Stimulated activated naive CD8-positive, alpha-beta T cell treated with anti-CD3 and anti-CD28 coated beads, Interleukin-15, amount 100 ng/mL, for 72 hours (primary cell): ENCODE data around the gene PHACTR3.

Experiments used
- ATAC-seq: fragments of 150-1000 bp; cut with Tn5 transposase; 2 replicates; pipeline ENCODE4 v1.10.0; 2021; ENCODE audit warnings: mild to moderate bottlenecking, moderate library complexity
- DNase-seq, 2 donors: peaks; one replicate each; pipeline ENCODE4 v3.0.0; 2021 to 2022
- H3K27ac Mint-ChIP-seq, 2 donors: one replicate each; pipeline ENCODE4 v1.8.0; 2022; ENCODE audit warnings: mild to moderate bottlenecking in 2 of 2, mixed read lengths in 2 of 2, moderate library complexity in 2 of 2
- H3K27me3 Mint-ChIP-seq: one replicate; pipeline ENCODE4 v1.8.0; 2022; ENCODE audit warnings: mixed read lengths
- H3K4me1 Mint-ChIP-seq: one replicate; pipeline ENCODE4 v1.8.0; 2022; ENCODE audit warnings: mild to moderate bottlenecking, mixed read lengths
- H3K4me3 Mint-ChIP-seq, 2 donors: one replicate each; pipeline ENCODE4 v1.8.0; 2022; ENCODE audit warnings: mild to moderate bottlenecking in 2 of 2, mixed read lengths in 2 of 2, moderate library complexity in 1 of 2
- H3K9me3 Mint-ChIP-seq, 2 donors: one replicate each; pipeline ENCODE4 v1.8.0; 2022; ENCODE audit warnings: mixed read lengths in 2 of 2

The PHACTR3 gene

DNA sequence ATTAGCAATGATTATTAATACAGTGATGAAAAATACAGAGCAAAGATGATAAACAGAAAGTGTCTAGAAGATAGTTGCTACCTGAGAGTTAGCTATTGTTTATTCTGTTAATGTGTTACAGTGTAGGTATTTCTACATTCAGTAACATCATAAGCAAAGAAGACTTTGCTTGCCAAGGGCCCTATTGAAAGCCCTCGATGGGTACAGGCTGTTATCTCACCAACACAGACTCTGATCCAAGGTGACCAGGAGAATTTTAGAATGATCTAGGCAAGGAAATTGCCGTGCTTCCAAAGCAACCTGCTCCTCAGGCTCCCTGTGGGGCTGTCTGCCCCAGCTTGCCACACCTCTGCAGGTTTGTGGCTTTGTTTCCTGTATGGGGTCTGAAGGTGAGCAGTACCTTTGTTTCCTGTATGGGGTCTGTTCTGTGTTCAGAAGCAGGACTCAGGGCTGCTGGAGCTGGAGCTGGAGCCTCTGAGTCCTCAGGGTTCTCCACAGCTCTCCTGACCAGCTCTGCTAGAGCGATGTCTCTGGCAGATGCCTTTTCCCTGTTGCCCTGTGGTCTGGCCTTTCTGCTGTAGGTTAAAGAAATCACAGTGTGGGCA, 32.5 kb downstream of the PHACTR3 start:
- Mint-ChIP-seq H3K4me3 (no peak overlapping the region), H3K4me1 (no peaks in the 10 kb centered on the region), H3K27ac (peak overlapping the region in 1 of 2 donors; percentile 50), H3K27me3 (no peaks in the 10 kb centered on the region), H3K9me3 (peaks cover 5 to 12% of the 10 kb centered on the region in 2 donors)
- DNase-seq (no peak), ATAC-seq (no peak)

DNA sequence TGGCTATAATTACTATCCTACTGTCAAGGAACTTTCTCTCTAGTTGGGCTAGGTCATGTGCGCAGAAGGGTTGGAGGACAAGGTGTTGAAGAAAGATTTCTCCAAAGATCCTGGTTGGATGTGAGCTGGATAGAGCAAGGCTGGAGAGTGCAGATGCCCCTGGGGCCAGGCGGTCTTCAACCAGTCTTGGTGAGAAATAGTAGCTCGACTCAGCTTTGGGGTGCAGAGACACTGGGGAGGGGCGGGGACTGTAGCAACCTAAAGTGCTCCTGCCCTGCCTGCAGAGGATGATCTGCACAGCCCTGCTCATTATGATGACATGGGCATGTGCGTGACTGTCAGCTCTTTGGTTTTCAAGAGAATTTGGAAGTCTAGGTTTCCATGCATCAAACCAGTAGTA, 35.9 kb downstream of the PHACTR3 start:
- DNase-seq (no peak), ATAC-seq (no peak)
- no peaks in the 10 kb centered on the region for H3K27me3 Mint-ChIP-seq
- H3K27ac Mint-ChIP-seq: no peak overlapping the region
- peaks cover 5 to 12% of the 10 kb centered on the region in 2 donors for H3K9me3 Mint-ChIP-seq
- no peaks in the 10 kb centered on the region for H3K4me1 Mint-ChIP-seq
- no peak overlapping the region for H3K4me3 Mint-ChIP-seq

DNA sequence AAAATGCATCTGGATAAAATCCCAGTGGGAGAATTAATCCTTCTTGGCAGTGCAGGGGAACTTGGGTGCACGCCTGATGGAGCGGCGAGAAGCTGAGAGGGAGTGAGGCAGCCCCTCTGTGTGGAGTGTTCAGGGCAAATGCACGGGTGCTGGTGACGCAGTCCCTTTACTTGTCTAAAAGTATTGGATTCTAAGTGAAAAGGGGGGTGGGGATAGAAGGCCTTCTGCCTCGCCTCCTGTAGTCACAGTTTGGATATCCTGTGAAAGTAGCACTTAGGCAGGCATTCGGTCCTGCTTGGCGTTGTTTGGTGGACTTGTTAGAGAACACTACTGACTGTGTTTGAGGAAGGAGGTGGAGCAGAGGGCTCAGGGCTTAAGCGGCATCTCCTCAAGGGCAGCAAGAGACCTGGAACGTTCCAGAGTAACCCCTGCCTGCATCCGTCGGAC, 39.3 kb downstream of the PHACTR3 start:
- Mint-ChIP-seq H3K4me1 (no peaks in the 10 kb centered on the region), H3K27ac (no peak overlapping the region), H3K4me3 (no peak overlapping the region), H3K9me3 (peaks cover 6 to 20% of the 10 kb centered on the region in 2 donors), H3K27me3 (peaks cover 9% of the 10 kb centered on the region)
- no peak for DNase-seq
- ATAC-seq: no peak

- Mint-ChIP-seq H3K27me3 (peaks cover 9% of the 10 kb centered on the region), H3K4me3 (no peak overlapping the region), H3K4me1 (no peaks in the 10 kb centered on the region), H3K9me3 (peaks cover 4 to 16% of the 10 kb centered on the region in 2 donors), H3K27ac (peak overlapping the region in 1 of 2 donors; percentile 48)
- no peak for DNase-seq
- ATAC-seq: no peak
These were observed 40.1 kb downstream of the PHACTR3 start for GRCh38 chr20:59644371-59644939.

GRCh38 chr20:59645271-59645670, 40.9 kb downstream of the PHACTR3 start:
- no peak overlapping the region for H3K27ac Mint-ChIP-seq
- peaks cover 11% of the 10 kb centered on the region for H3K27me3 Mint-ChIP-seq
- peaks cover 4 to 16% of the 10 kb centered on the region in 2 donors for H3K9me3 Mint-ChIP-seq
- H3K4me3 Mint-ChIP-seq: no peak overlapping the region
- H3K4me1 Mint-ChIP-seq: no peaks in the 10 kb centered on the region
- DNase-seq: no peak
- ATAC-seq: no peak

- Mint-ChIP-seq H3K27me3 (peaks cover 16% of the 10 kb centered on the region), H3K4me1 (no peaks in the 10 kb centered on the region), H3K9me3 (peaks cover 4 to 16% of the 10 kb centered on the region in 2 donors), H3K27ac (no peak overlapping the region), H3K4me3 (no peak overlapping the region)
- DNase-seq (no peak), ATAC-seq (no peak)
These were observed 41.4 kb downstream of the PHACTR3 start for GRCh38 chr20:59645761-59646171.

DNA sequence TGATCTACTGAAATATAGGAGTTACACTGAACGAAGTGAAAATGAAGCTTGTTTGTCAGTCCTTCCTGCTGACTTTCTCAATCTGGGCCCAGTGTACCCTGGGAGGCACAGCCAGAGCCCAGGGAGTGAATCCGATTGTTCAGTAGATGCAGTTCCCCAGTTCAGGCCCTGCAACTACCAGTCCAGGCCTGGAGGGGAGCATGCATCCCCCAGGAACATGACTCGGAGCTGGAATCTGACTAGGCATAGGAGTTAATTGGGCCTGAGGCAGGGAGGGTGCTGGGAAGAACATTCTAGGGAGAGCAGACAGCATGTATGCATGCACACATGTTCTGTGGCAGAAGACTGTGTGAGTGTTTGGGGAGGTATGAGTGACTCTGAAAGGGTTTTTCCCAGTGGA, 42.1 kb downstream of the PHACTR3 start:
- ATAC-seq: no peak
- Mint-ChIP-seq H3K27ac (no peak overlapping the region), H3K9me3 (peaks cover 4 to 16% of the 10 kb centered on the region in 2 donors), H3K27me3 (peaks cover 18% of the 10 kb centered on the region), H3K4me1 (no peaks in the 10 kb centered on the region), H3K4me3 (no peak overlapping the region)
- no peak for DNase-seq

- Mint-ChIP-seq H3K4me1 (no peaks in the 10 kb centered on the region), H3K9me3 (peaks cover 4 to 16% of the 10 kb centered on the region in 2 donors), H3K27ac (no peak overlapping the region), H3K4me3 (no peak overlapping the region), H3K27me3 (peaks cover 18% of the 10 kb centered on the region)
- ATAC-seq (no peak), DNase-seq (no peak)
These were observed 42.9 kb downstream of the PHACTR3 start for GRCh38 chr20:59647271-59647670.

DNA sequence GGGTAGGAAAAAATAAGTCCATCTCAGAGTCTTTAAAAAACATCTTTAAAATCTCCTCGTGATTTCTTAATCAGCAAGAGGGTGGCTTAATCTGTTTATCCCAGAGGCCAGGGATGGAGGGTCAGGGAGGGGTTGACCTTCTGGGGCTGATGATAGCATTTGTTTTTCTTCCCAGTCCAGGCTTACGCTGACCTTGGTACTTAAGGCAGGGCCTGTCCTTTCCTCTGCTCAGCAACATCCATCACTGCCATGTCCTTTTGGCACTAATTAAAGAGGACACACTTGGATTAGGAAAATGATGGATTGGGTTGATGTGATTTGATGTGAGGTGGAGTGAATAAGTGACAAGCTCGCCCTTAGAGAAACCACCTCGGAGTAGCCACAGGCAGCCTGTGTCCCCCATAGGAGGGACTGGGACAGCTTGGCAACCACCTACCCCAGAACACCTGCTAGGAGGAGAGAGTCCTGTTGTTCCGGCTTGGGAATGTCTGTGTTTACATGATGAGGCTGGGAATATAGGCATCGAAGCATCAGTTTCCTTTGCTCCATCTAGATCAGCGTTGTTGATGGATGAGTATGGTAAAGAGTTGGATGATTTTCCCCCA, 44.2 kb downstream of the PHACTR3 start:
- Mint-ChIP-seq H3K4me3 (no peak overlapping the region), H3K4me1 (no peaks in the 10 kb centered on the region), H3K27me3 (peaks cover 18% of the 10 kb centered on the region), H3K27ac (no peak overlapping the region), H3K9me3 (peaks cover 4 to 16% of the 10 kb centered on the region in 2 donors)
- ATAC-seq (no peak), DNase-seq (no peak)

- H3K9me3 Mint-ChIP-seq: peaks cover 4 to 16% of the 10 kb centered on the region in 2 donors
- H3K4me3 Mint-ChIP-seq: no peak overlapping the region
- DNase-seq (no peak), ATAC-seq (no peak)
- H3K27me3 Mint-ChIP-seq: peaks cover 18% of the 10 kb centered on the region
- no peak overlapping the region for H3K27ac Mint-ChIP-seq
- H3K4me1 Mint-ChIP-seq: no peaks in the 10 kb centered on the region
These were observed 46.1 kb downstream of the PHACTR3 start for GRCh38 chr20:59650418-59650817.

- Mint-ChIP-seq H3K27me3 (peaks cover 10% of the 10 kb centered on the region), H3K4me3 (no peak overlapping the region), H3K27ac (no peak overlapping the region), H3K4me1 (no peaks in the 10 kb centered on the region), H3K9me3 (peaks cover 10 to 12% of the 10 kb centered on the region in 2 donors)
- no peak for ATAC-seq
- no peak for DNase-seq
These were observed 48.0 kb downstream of the PHACTR3 start for GRCh38 chr20:59652381-59652780.

GRCh38 chr20:59656417-59656816, 52.1 kb downstream of the PHACTR3 start:
- no peak for ATAC-seq
- no peak for DNase-seq
- Mint-ChIP-seq H3K4me3 (no peak overlapping the region), H3K27ac (no peak overlapping the region), H3K27me3 (peaks cover 8% of the 10 kb centered on the region), H3K9me3 (peaks cover 18 to 33% of the 10 kb centered on the region in 2 donors), H3K4me1 (no peaks in the 10 kb centered on the region)

- ATAC-seq (no peak), DNase-seq (no peak)
- peaks cover 16% of the 10 kb centered on the region for H3K27me3 Mint-ChIP-seq
- peaks cover 18 to 33% of the 10 kb centered on the region in 2 donors for H3K9me3 Mint-ChIP-seq
- no peak overlapping the region for H3K4me3 Mint-ChIP-seq
- H3K27ac Mint-ChIP-seq: no peak overlapping the region
- no peaks in the 10 kb centered on the region for H3K4me1 Mint-ChIP-seq
These were observed 53.2 kb downstream of the PHACTR3 start for GRCh38 chr20:59657459-59658046.

GRCh38 chr20:59660471-59660870, 56.1 kb downstream of the PHACTR3 start:
- Mint-ChIP-seq H3K4me3 (no peak overlapping the region), H3K9me3 (peaks cover 18 to 33% of the 10 kb centered on the region in 2 donors), H3K27ac (no peak overlapping the region), H3K27me3 (peaks cover 26% of the 10 kb centered on the region), H3K4me1 (no peaks in the 10 kb centered on the region)
- DNase-seq (no peak), ATAC-seq (no peak)

DNA sequence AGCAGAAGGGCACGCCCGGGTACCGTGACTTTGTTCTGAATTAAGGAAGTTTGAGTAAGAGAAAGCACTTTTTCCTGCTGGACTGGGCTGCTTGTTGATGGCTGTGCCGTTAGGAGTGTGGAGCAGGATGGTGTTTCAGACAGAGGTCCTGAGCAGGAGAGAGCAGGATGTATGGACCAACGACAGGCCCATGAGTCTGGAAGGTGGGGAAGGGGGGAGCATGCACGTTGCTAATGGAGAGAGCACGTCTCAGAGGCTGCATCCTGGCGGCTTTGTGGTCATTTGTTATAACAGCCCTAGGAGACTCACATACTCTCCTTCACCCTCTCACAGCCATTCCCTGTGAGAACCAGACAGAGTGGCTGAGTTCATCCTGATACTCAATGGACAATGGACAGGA, 56.8 kb downstream of the PHACTR3 start:
- Mint-ChIP-seq H3K9me3 (peaks cover 18 to 33% of the 10 kb centered on the region in 2 donors), H3K27me3 (peaks cover 26% of the 10 kb centered on the region), H3K27ac (no peak overlapping the region), H3K4me3 (no peak overlapping the region), H3K4me1 (no peaks in the 10 kb centered on the region)
- ATAC-seq (no peak), DNase-seq (no peak)

GRCh38 chr20:59661621-59662020, 57.3 kb downstream of the PHACTR3 start:
- Mint-ChIP-seq H3K4me3 (no peak overlapping the region), H3K9me3 (peaks cover 18 to 33% of the 10 kb centered on the region in 2 donors), H3K4me1 (no peaks in the 10 kb centered on the region), H3K27me3 (peaks cover 26% of the 10 kb centered on the region), H3K27ac (no peak overlapping the region)
- ATAC-seq: no peak
- DNase-seq: no peak
